HCT116 (cell line): ENCODE data around the gene SYDE2. TPM values are rescaled to one million over a fixed set of nuclear protein-coding genes. Genes with fewer than 3 reads are reported as not detected.

Experiments used
- ATAC-seq: fragments of 200-7000 bp; cut with Tn5 transposase; 2 replicates; pipeline ENCODE4 v1.9.1; 2020; ENCODE audit warnings: mild to moderate bottlenecking, moderate library complexity
- BruUV-seq: library from RNA; stranded (reverse); fragments of 400-500 nt; replicated peaks from 2 replicates; lab custom pipeline; 2021; lab: Mats Ljungman, UMichigan
- CTCF ChIA-PET: fragments of 300-600 bp; sonication (Branson Sonifier 250); formaldehyde crosslinking; loops from one replicate; lab custom pipeline; 2021; ENCODE audit warnings: antibody characterized with exemption; lab: Charles Lee
- POLR2A ChIA-PET: fragments of 300-600, 350-600 bp; sonication (Branson Sonifier 250); formaldehyde crosslinking; loops from one replicate; lab custom pipeline; 2021; ENCODE audit warnings: antibody characterized with exemption; lab: Charles Lee
- RAD21 ChIA-PET, 2 experiments: fragments of 300-600 bp; sonication (Branson Sonifier 250); formaldehyde crosslinking; loops; one replicate each; lab custom pipeline; 2023; ENCODE audit warnings: low total read pairs in 2 of 2; ENCODE audit not compliant: uncharacterized antibody in 2 of 2, unreplicated experiment in 2 of 2, low non-redundant PET in 1 of 2; lab: Charles Lee
- DNase-seq: peaks from one replicate; pipeline ENCODE4 v3.0.0-alpha.2; 2010; ENCODE audit warnings: low read depth, low spot score
- H2AFZ ChIP-seq: fragments of 200-600 bp; shearing (Covaris generic), sonication (generic); 2 replicates; pipeline ENCODE4 v1.6.1; 2017; ENCODE audit warnings: low read depth, mixed run types, mixed read lengths, antibody characterized with exemption, low read length; ENCODE audit not compliant: poor library complexity, severe bottlenecking
- H3K27ac ChIP-seq: 2 replicates; pipeline ENCODE4 v1.5.1; 2012; ENCODE audit warnings: low read depth, low read length
- H3K27me3 ChIP-seq: fragments of 200-600 bp; sonication (generic); 2 replicates; pipeline ENCODE4 v1.6.1; 2016; ENCODE audit warnings: mixed run types, low read length, mixed read lengths; ENCODE audit not compliant: insufficient read depth
- H3K36me3 ChIP-seq, 2 experiments: fragments of 200-500 bp in 1 of 2; fragments of 200-600 bp in 1 of 2; sonication (Bioruptor generic) in 1 of 2; sonication (generic) in 1 of 2; 2 replicates each; pipeline versions ENCODE4 v1.5.1 to v1.6.1; 2014 to 2016; ENCODE audit warnings: low read length in 2 of 2, inconsistent platforms in 1 of 2, mixed read lengths in 1 of 2, mixed run types in 1 of 2; ENCODE audit not compliant: insufficient read depth in 2 of 2, control insufficient read depth in 1 of 2
- H3K4me1 ChIP-seq, 2 experiments: fragments of 200-600 bp in 1 of 2; sonication (generic) in 1 of 2; 2 replicates each; pipeline versions ENCODE4 v1.5.1 to v1.6.1; 2012 to 2017; ENCODE audit warnings: low read length in 2 of 2, inconsistent platforms in 1 of 2, mild to moderate bottlenecking in 1 of 2, mixed read lengths in 1 of 2, mixed run types in 1 of 2, moderate library complexity in 1 of 2; ENCODE audit not compliant: insufficient read depth in 2 of 2, control insufficient read depth in 1 of 2
- H3K4me2 ChIP-seq: fragments of 200-600 bp; sonication (generic); 2 replicates; pipeline ENCODE4 v1.6.1; 2017; ENCODE audit warnings: mixed run types, low read length, mixed read lengths
- H3K4me3 ChIP-seq, 2 experiments: fragments of 200-600 bp in 1 of 2; sonication (generic) in 1 of 2; replicated peaks in 1 of 2; 2 replicates each; pipeline ENCODE4 v1.5.1; 2011 to 2016; ENCODE audit warnings: low read length in 2 of 2, control low read depth in 1 of 2, low read depth in 1 of 2, mild to moderate bottlenecking in 1 of 2, mixed read lengths in 1 of 2, mixed run types in 1 of 2
- H3K79me2 ChIP-seq: fragments of 200-600 bp; sonication (generic); 2 replicates; pipeline ENCODE4 v1.6.1; 2017; ENCODE audit warnings: mild to moderate bottlenecking, mixed run types, low read length, moderate library complexity, mixed read lengths; ENCODE audit not compliant: insufficient read depth
- H3K9ac ChIP-seq: fragments of 200-600 bp; sonication (generic); 2 replicates; pipeline ENCODE4 v1.6.1; 2016; ENCODE audit warnings: low read length, mixed read lengths
- H3K9me2 ChIP-seq: fragments of 200-600 bp; sonication (generic), shearing (Covaris generic); 2 replicates; pipeline ENCODE4 v1.6.1; 2017; ENCODE audit warnings: mixed run types, mild to moderate bottlenecking, moderate library complexity; ENCODE audit not compliant: insufficient read depth
- H3K9me3 ChIP-seq, 2 experiments: fragments of 200-500 bp in 1 of 2; fragments of 200-600 bp in 1 of 2; sonication (Bioruptor generic) in 1 of 2; sonication (generic) in 1 of 2; 2 replicates each; pipeline ENCODE4 v1.6.1; 2014 to 2017; ENCODE audit warnings: low read length in 2 of 2, mixed read lengths in 2 of 2, inconsistent platforms in 1 of 2, low read depth in 1 of 2, mild to moderate bottlenecking in 1 of 2, mixed run types in 1 of 2, moderate library complexity in 1 of 2; ENCODE audit not compliant: control insufficient read depth in 1 of 2, insufficient read depth in 1 of 2
- H4K20me1 ChIP-seq: fragments of 200-600 bp; sonication (generic), shearing (Covaris generic); 2 replicates; pipeline ENCODE4 v1.6.1; 2017; ENCODE audit warnings: mixed run types, mild to moderate bottlenecking, moderate library complexity; ENCODE audit not compliant: insufficient read depth
- ATF3 ChIP-seq: IDR thresholded peaks from 2 replicates; pipeline ENCODE4 v1.6.1; 2012
- CBX3 ChIP-seq: IDR thresholded peaks from 2 replicates; pipeline ENCODE4 v1.6.1; 2012; ENCODE audit warnings: low read depth
- CEBPB ChIP-seq: IDR thresholded peaks from 2 replicates; pipeline ENCODE4 v1.6.1; 2012; ENCODE audit warnings: low read depth
- EGR1 ChIP-seq: IDR thresholded peaks from 2 replicates; pipeline ENCODE4 v1.6.1; 2012; ENCODE audit warnings: low read depth
- ELF1 ChIP-seq: IDR thresholded peaks from 2 replicates; pipeline ENCODE4 v1.6.1; 2012; ENCODE audit warnings: low read depth, borderline replicate concordance
- EZH2 ChIP-seq: fragments of 200-600 bp; sonication (generic); IDR thresholded peaks from 2 replicates; pipeline ENCODE4 v1.6.1; 2017; ENCODE audit warnings: antibody characterized with exemption, mixed run types
- JUND ChIP-seq: IDR thresholded peaks from 2 replicates; pipeline ENCODE4 v1.6.1; 2012
- MAX ChIP-seq: IDR thresholded peaks from 2 replicates; pipeline ENCODE4 v1.6.1; 2012
- POLR2A ChIP-seq: IDR thresholded peaks from 2 replicates; pipeline ENCODE4 v1.7.0; 2011; ENCODE audit warnings: borderline replicate concordance; ENCODE audit not compliant: insufficient read depth, insufficient read length; ENCODE audit errors: extremely low read depth
- RAD21 ChIP-seq: IDR thresholded peaks from 2 replicates; pipeline ENCODE4 v1.6.1; 2012; ENCODE audit warnings: low read depth, mild to moderate bottlenecking
- REST ChIP-seq: IDR thresholded peaks from 2 replicates; pipeline ENCODE4 v1.6.1; 2012; ENCODE audit warnings: low read depth
- SIN3A ChIP-seq: IDR thresholded peaks from 2 replicates; pipeline ENCODE4 v1.6.1; 2012; ENCODE audit warnings: low read depth
- SP1 ChIP-seq: IDR thresholded peaks from 2 replicates; pipeline ENCODE4 v1.6.1; 2012; ENCODE audit warnings: low read depth
- SRF ChIP-seq: IDR thresholded peaks from 2 replicates; pipeline ENCODE4 v1.6.1; 2012; ENCODE audit warnings: low read depth
- TCF7L2 ChIP-seq: IDR thresholded peaks from 2 replicates; pipeline ENCODE4 v1.7.0; 2011; ENCODE audit warnings: borderline replicate concordance, inconsistent platforms; ENCODE audit not compliant: insufficient read depth, insufficient read length; ENCODE audit errors: extremely low read depth
- YY1 ChIP-seq: IDR thresholded peaks from 2 replicates; pipeline ENCODE4 v1.6.1; 2011; ENCODE audit warnings: low read length, low read depth, moderate library complexity, mild to moderate bottlenecking; ENCODE audit not compliant: insufficient replicate concordance; ENCODE audit errors: extremely low read depth
- ZBTB33 ChIP-seq: IDR thresholded peaks from 2 replicates; pipeline ENCODE4 v1.6.1; 2011; ENCODE audit warnings: mild to moderate bottlenecking, low read length, moderate library complexity; ENCODE audit not compliant: insufficient replicate concordance; ENCODE audit errors: extremely low read depth
- ZFX ChIP-seq: fragments of 450-650 bp; IDR thresholded peaks from 2 replicates; pipeline ENCODE4 v1.6.1; 2017
- intact Hi-C: fragments of 100-400 bp; cut with micrococcal nuclease; formaldehyde crosslinking; loops from 2 replicates; pipeline ENCODE4 v1.10.0; 2022
- total RNA-seq: library from RNA; stranded (reverse); gene quantifications from one replicate; pipeline ENCODE4 v1.2.1, GENCODE V29; 2021; ENCODE audit not compliant: unreplicated experiment

Gene SYDE2
- total RNA-seq, 1 experiment from 2014 or later = 5.3 TPM

- Histone ChIP-seq H3K9ac (no peak overlapping the region), H3K4me3 (no peak overlapping the region), H3K27ac (no peak overlapping the region), H3K4me1 (no peaks in the 10 kb centered on the region), H3K79me2 (no peaks in the 10 kb centered on the region), H2AFZ (no peak overlapping the region), H3K27me3 (no peaks in the 10 kb centered on the region), H3K9me2 (no peaks in the 10 kb centered on the region), H3K4me2 (no peak overlapping the region), H3K9me3 (no peaks in the 10 kb centered on the region), H3K36me3 (no peaks in the 10 kb centered on the region), H4K20me1 (no peaks in the 10 kb centered on the region)
- no TSS peak for BruUV-seq
- ChIA-PET CTCF (no interaction called here), POLR2A (no interaction called here), RAD21 (no interaction called here)
- TF ChIP-seq TCF7L2 (no peak), RAD21 (no peak), SIN3A (no peak), MAX (no peak), SP1 (no peak), CBX3 (no peak), JUND (no peak), CEBPB (no peak), SRF (no peak), ZFX (no peak), YY1 (no peak), REST (no peak), EZH2 (no peak), ELF1 (no peak), ZBTB33 (no peak), POLR2A (no peak), EGR1 (no peak), ATF3 (no peak)
- DNase-seq = no peak
- intact Hi-C loops = no loop called here
- ATAC-seq = no peak
Measured at GRCh38 chr1:85153149-85153891, 47.5 kb downstream of the SYDE2 start.
